NK-92 treated with Interleukin-12 subunit alpha and Interleukin-12 subunit beta, amount 100 ng/mL, for 24 hours (cell line): ENCODE measurements around the gene DLL1.

Experiments used
- DNase-seq: peaks from one replicate; lab custom pipeline; 2025; lab: John Stamatoyannopoulos, UW

The DLL1 gene

GRCh38 chr6:170283212-170284081 lies 7.4 kb downstream of the DLL1 start:
- no peak for DNase-seq

- DNase-seq, result no peak
Observed at GRCh38 chr6:170282512-170283158, 8.2 kb downstream of the DLL1 start.

GRCh38 chr6:170281331-170282292 lies 9.3 kb downstream of the DLL1 start:
- no peak for DNase-seq

GRCh38 chr6:170280689-170281045 lies 10.2 kb downstream of the DLL1 start:
- DNase-seq, result no peak

- DNase-seq, result no peak
Observed at GRCh38 chr6:170279977-170280688, 10.7 kb downstream of the DLL1 start.

GRCh38 chr6:170279426-170279825 lies 11.5 kb downstream of the DLL1 start:
- no peak for DNase-seq

GRCh38 chr6:170278743-170279094 lies 12.2 kb downstream of the DLL1 start:
- DNase-seq, result no peak

- DNase-seq, result no peak
Observed at GRCh38 chr6:170277893-170278742, 12.8 kb downstream of the DLL1 start.

- DNase-seq, result no peak
Observed at GRCh38 chr6:170276369-170277057, 14.4 kb downstream of the DLL1 start.

- DNase-seq, result no peak
Observed at GRCh38 chr6:170274713-170275560, 15.9 kb downstream of the DLL1 start.

GRCh38 chr6:170273681-170274080 lies 17.2 kb downstream of the DLL1 start:
- DNase-seq, result no peak

GRCh38 chr6:170273191-170273590 lies 17.7 kb downstream of the DLL1 start:
- DNase-seq, result no peak

GRCh38 chr6:170272341-170273065 lies 18.4 kb downstream of the DLL1 start:
- no peak for DNase-seq

GRCh38 chr6:170271771-170272314 lies 19.0 kb downstream of the DLL1 start:
- DNase-seq, result no peak

GRCh38 chr6:170270984-170271593 lies 19.8 kb downstream of the DLL1 start:
- DNase-seq, result no peak

- no peak for DNase-seq
Observed at GRCh38 chr6:170269846-170270541, 20.9 kb downstream of the DLL1 start.

GRCh38 chr6:170269151-170269845 lies 21.6 kb downstream of the DLL1 start:
- no peak for DNase-seq
